ENCODE measurements around the gene B3GLCT. TPM values are rescaled to one million over a fixed set of nuclear protein-coding genes. Genes with fewer than 3 reads are reported as not detected.

The B3GLCT gene
- total RNA-seq, 1 donor from 2014 or later = 30.8 TPM

DNA sequence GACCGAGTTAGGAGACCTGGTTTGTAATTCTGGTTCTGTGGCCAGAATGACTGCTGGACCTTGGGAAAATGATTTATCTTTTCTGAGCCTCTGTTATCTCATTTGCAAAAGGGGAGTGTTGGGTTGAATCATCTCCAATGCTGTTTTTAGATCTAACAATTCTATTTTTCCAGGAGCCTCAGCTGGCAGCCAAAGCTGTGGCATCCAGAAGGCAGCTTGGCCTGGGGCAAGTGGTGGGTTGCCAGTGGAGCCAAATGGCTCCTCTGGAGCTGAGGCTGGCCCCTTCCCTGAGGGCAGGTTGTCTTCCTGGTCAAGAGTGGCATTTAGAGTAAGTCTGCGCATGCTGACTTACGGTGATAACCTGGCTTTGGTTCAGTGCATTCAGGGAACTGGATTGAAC, 21.3 kb downstream of the B3GLCT start:
- DNase-seq (ENCODE audit: low read depth in 2 of 2) = no peak

- DNase-seq (ENCODE audit: low read depth in 2 of 2) = no peak
These were observed 23.4 kb downstream of the B3GLCT start for GRCh38 chr13:31223215-31223614.

DNA sequence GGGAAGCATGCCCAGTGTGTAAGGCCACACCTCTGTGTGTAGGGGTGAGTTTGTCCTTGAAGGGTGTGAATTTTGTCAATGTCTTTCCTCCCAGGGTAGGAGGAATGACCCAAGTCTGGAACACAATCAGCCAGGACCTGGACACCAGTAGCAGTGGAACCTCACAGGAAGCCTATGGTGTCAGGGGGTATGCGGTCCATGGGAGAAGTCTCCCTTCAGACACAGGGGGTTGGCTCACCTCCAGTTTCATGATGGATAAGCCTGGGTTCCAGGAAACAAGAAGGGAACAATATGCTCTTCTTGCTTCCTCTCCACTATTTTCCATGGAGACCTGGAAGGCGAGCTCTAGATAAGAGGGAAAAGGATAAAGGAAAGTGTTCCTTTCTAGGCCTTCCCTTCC, 23.9 kb downstream of the B3GLCT start:
- no peak for DNase-seq (ENCODE audit: low read depth in 2 of 2)

GRCh38 chr13:31224174-31224669, 24.4 kb downstream of the B3GLCT start:
- no peak for DNase-seq (ENCODE audit: low read depth in 2 of 2)

DNA sequence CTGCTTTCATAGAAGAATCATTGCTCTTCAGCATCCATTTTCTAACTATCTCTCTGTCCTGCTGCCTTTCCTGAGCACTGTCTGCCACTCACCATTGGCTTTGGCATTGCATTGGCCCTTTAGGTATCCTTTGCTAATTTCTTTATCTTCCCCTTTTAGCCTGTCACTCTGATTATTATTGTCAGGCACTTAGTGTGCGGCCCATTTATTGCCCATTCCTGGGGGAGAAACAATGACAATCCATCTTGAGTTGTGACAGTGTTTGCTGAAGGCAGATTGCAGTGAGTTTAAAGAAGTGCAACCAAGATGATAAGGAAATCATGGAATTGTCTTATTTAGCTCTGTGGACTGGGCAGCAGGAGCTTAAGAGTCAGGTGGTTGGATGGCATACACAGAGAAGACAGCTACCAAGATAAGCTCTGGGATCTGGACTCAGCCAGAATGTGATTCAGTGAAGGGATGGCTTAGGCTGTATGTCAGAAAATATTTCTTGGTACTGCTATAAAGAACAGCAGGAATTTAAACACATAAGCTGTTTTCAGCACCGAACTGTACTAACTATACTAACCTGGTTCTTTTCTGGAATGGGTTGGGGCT, 25.3 kb downstream of the B3GLCT start:
- DNase-seq (ENCODE audit: low read depth in 2 of 2) = no peak

DNA sequence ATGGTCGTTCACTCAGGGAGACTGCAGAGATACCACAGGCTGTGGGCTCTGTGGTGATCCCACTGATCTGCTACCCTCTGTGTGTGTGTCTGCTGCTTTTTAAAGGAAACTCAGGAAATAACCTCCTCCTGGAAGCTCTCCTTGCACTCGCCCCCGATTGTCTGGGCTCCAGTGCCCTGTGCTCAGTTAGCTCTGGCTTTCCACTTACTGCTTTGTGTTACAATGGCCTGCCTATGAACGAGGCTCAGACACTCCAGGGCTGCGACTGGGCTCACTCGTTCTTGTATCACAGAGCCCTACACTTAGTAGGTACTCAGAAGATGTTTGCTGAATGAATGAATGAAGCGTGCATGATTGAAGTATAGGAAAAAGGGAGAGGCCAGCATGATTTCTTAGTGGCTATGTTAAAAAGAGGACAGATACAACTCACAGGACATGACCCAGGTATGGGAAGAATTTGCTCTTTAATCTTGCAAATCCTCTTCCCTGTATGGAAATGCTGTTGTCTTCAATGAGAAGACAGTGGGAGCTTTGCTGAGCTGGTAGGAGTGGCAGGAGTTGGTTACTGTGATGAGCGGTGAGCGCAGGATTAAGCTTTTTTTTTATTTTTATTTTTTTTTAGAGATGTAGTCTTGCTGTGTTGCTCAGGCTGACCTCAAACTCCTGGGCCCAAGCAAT, 26.4 kb downstream of the B3GLCT start:
- DNase-seq (ENCODE audit: low read depth in 2 of 2) = no peak

GRCh38 chr13:31227063-31227462, 27.3 kb downstream of the B3GLCT start:
- no peak for DNase-seq (ENCODE audit: low read depth in 2 of 2)

DNA sequence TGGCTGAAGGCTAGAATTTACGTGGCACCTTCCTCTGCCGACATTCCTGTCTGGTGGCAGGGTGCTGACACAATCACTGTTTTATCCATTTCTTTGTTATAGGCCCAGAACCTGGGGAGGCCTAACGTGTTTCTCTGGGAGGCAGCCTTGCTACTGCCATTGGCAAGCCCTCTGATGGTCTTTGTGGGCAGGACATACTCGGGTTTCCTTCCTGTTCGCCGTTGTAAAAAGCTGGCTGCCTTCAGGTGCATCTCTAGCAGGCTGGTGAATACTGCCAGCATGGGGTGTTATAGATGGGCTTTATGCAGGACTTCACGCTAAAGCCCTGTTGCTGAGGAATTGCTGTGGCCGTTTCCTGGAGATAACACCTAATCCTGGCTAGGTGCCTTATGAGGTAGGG, 28.1 kb downstream of the B3GLCT start:
- no peak for DNase-seq (ENCODE audit: low read depth in 2 of 2)

DNA sequence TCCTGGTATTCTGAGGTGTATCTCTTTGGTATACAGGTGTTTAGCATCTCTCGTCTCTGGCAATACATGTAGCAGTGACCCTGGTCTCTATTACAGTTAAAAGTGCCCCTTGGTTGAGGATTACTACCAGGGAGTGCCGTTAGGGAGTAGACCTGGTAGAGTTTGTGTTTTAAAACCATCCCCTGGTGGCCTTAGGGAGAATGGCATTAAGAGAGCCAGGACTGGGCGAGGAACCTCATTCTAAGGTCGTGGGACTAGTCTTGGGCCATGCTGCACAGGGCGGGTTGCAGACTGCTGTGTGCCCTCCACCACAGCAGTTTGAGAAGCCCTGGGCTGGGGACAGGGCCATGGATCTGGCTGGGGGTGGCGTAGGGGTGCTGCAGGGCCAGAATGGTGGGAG, 35.0 kb downstream of the B3GLCT start:
- no peak for DNase-seq (ENCODE audit: low read depth in 2 of 2)

GRCh38 chr13:31236211-31236786, 36.5 kb downstream of the B3GLCT start:
- DNase-seq (ENCODE audit: low read depth in 2 of 2) = peak; percentile 24 to 51

DNA sequence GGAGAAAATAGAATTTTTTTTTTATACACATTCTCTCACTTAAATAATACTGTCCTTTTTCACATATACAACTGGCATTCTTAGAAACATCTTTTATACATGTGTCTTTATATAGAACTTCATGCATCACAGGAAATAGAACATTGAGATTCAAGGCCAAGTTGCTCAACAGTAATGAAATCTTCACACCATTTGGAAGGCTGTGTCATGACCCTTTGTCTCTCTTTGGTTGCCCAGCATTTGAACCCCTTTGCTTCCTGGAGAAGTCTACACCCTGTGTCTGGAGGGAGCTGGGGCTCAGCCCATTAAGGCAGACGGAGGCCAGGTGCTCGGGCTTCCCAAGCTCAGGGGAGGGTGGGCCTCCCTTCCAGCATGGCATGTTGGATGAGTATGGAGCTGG, 41.1 kb downstream of the B3GLCT start:
- DNase-seq (ENCODE audit: low read depth in 2 of 2) = no peak

DNA sequence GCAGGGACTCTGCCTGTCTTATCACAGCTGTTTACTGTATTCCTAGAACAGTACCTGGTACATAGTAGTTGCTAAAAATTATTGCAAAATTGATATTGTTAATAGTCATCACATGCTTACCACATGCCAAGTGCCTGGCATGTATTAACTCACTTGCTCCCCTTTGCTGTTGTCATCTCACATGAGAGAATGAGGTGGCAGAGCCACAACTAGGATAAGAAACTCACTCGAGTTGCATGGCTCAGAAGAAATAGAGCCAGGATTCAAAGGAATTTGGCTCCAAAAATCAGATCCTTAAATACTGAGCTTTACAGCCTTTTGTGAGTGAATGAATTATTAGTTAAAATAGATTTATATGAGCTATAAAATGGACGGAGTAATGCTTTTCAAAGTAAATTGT, 42.6 kb downstream of the B3GLCT start:
- no peak for DNase-seq (ENCODE audit: low read depth in 2 of 2)

DNA sequence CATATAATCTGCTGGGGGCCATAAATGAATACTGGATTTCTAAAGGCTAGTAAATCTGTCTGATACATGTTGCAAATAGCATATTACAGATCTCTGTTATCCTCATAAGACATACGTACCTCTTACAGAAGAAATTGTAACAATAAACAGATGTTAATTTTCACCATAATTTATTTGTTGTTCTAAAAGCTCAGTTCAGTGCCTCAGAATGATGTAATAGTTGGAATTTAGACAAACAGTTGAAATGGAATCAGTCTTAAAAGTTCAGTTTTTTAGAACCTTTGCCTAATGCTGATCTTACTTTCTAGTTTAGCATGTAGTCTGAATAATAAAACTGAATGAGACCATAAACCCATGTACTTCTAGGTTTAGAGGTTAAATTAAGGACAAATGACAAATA, 43.1 kb downstream of the B3GLCT start:
- no peak for DNase-seq (ENCODE audit: low read depth in 2 of 2)

DNA sequence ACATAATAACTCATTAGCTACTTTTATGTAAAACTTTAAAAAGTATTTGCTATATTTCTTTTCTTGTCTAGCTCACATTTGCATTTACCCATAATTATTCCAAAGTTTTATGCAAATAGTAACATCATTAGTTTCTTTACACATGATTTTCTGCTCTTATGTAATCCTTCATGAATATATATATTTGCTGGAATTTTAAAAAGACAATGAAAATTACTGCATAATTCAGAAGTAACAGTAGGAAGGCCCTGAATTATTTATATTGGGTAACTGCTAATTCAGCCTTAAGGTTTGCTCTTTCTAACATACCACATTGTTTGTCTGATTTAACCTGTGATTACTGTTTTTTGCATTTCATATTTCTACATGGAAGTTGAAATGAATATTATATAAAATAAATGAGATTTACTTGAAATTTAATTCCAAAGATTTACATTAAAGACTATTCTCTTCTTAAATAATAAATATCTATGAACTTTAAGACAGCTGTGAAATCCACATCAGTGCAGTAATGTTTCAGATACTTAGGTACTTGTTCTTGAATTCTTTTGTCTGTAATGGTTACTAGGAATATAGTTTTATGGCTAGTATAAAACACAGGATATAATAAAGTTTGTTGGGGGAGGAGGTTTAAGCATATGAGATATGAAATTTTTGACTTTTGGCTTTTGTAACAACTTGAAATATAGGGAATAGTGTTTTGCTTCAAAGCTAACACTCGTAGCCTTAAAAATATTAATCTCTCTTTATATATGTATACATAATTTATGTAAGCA, 46.0 kb downstream of the B3GLCT start:
- no peak for DNase-seq (ENCODE audit: low read depth in 2 of 2)

GRCh38 chr13:31246918-31247317, 47.1 kb downstream of the B3GLCT start:
- no peak for DNase-seq (ENCODE audit: low read depth in 2 of 2)

DNA sequence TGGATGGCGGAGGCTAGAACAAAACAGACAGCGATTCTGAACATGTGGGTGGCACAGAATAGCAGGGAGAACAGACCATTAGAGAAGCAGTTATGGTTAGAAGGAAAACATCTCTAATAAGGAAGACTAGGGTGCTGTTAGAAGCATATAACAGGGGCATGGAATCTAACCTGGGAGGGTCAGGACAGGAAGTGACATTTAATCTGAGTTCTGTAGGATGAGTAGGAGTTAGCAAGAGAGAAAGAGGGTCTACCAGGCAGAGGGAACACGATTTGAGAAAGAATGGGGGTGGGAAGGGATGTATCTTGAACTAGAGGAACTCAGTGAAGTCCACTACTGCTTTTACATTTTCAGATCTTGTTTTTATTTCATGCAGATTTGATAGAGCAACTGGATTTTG, 48.6 kb downstream of the B3GLCT start:
- no peak for DNase-seq (ENCODE audit: low read depth in 2 of 2)

GRCh38 chr13:31248965-31249539, 49.3 kb downstream of the B3GLCT start:
- DNase-seq (ENCODE audit: low read depth in 2 of 2) = no peak

- no peak for DNase-seq (ENCODE audit: low read depth in 2 of 2)
These were observed 50.7 kb downstream of the B3GLCT start for GRCh38 chr13:31250435-31250834.

- DNase-seq (ENCODE audit: low read depth in 2 of 2) = no peak
These were observed 61.5 kb downstream of the B3GLCT start for GRCh38 chr13:31261241-31261640.

DNA sequence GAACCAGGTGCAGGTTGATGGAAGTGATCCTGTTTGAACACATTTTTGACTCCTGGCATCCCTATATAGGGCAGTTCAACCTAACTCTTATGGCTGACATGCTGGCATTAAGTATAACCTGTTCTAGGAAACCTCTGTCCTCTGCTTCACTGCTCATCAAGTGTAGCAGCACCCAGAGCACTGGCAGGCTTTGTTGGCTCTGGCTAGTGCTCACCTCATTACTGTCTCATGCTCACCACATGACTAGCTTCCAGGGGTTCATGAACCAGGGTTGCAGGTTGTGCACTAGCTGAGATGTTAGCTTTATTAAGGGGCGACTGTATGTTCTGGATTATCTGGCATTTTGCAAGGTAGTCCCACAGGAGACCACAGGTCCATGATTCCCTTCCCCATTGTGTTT, 63.6 kb downstream of the B3GLCT start:
- DNase-seq (ENCODE audit: low read depth in 2 of 2) = no peak

DNA sequence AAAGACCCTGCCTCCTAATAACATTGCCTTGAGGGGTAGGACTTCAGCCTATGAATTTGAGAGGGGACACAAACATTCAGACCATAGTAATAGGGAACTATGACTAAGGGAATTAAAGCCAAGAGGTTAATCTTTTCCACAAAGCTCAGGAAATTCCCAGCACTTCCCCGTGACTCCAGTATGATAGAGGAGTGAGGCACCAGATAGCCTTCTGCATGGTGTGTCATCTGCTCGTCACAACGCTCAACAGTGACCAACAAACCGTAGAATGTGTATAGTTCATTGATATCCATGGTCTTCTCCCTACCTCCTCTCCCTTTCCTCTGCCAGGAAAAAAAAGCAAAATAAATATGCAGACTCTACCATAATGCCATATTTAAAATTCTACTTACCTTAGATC, 64.4 kb downstream of the B3GLCT start:
- peak; percentile 3 to 76 for DNase-seq (ENCODE audit: low read depth in 2 of 2)
